ENCODE results near the gene KIF23. TPM values are rescaled to one million over a fixed set of nuclear protein-coding genes. Genes with fewer than 3 reads are reported as not detected.

Gene KIF23
- total and polyA plus RNA-seq, 2 of the 4 experiments (the other 2 are of a cell fraction): 37.7 to 56.1 TPM

DNA sequence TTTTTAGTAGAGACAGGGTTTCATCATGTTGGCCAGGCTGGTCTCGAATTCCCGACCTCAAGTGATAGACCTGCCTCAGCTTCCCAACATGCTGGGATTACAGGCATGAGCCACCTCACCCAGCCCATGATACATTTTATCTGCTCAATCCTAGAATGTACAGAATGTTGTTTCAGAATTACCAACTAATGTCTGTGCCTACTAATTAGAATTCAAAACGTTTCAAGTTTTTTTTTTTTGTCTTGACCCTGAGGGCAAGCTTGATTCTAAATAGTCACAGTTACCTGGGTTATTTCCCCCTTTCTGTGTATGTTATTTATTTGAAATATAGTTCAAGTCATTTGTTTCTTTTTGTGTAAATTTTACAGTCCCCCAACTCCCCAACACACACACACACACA lies 5.3 kb upstream of the KIF23 start:
- Histone ChIP-seq H4K5ac (ENCODE audit: low read depth, low read length) (no peak overlapping the region), H3K79me1 (ENCODE audit: low read depth in 1 of 2, low read length in 2 of 2) (peaks cover 35 to 73% of the 10 kb centered on the region in 2 experiments), H3K36me3 (ENCODE audit: control insufficient read depth, insufficient read depth, low read length) (no peaks in the 10 kb centered on the region), H3K18ac (ENCODE audit: low read depth, low read length) (no peak overlapping the region), H3K4me1 (ENCODE audit: control insufficient read depth, insufficient read depth, low read length) (peaks cover 12% of the 10 kb centered on the region), H3K9me3 (ENCODE audit: control insufficient read depth, insufficient read depth, low read length) (no peaks in the 10 kb centered on the region), H3K9ac (ENCODE audit: low read depth, low read length) (no peak overlapping the region), H4K91ac (ENCODE audit: insufficient read depth, low read depth, low read length) (no peak overlapping the region), H3K4ac (ENCODE audit: low read depth, low read length) (no peak overlapping the region), H3K27me3 (ENCODE audit: control insufficient read depth, insufficient read depth, low read length) (no peaks in the 10 kb centered on the region), H3K23ac (ENCODE audit: low read depth, low read length) (no peak overlapping the region), H3K56ac (ENCODE audit: extremely low read depth, insufficient read depth, low read length) (no peak overlapping the region), H3K4me2 (ENCODE audit: low read depth, low read length) (no peak overlapping the region), H4K8ac (ENCODE audit: low read depth in 2 of 2, low read length in 2 of 2) (no peak overlapping the region), H2AK9ac (replicated peaks; ENCODE audit: low read depth, low read length, poor library complexity) (no peak overlapping the region), H2BK15ac (ENCODE audit: low read depth, low read length) (no peak overlapping the region), H2AFZ (replicated peaks; ENCODE audit: low read length, poor library complexity) (no peak overlapping the region), H3K14ac (replicated peaks; ENCODE audit: low read depth, low read length) (no peak overlapping the region), H2AK5ac (ENCODE audit: low read depth, low read length) (no peak overlapping the region), H3K4me3 (ENCODE audit: insufficient read depth, low read depth, low read length) (no peak overlapping the region), H3K27ac (ENCODE audit: insufficient read depth, low read length) (no peak overlapping the region), H4K20me1 (ENCODE audit: insufficient read depth, low read length) (peaks cover 43% of the 10 kb centered on the region), H2BK5ac (ENCODE audit: low read depth, low read length, poor library complexity, severe bottlenecking) (no peak overlapping the region), H2BK20ac (ENCODE audit: low read depth, low read length) (no peak overlapping the region), H2BK120ac (ENCODE audit: low read depth, low read length) (no peak overlapping the region), H3K9me1 (ENCODE audit: insufficient read depth, low read length) (peaks cover 19% of the 10 kb centered on the region)
- in situ Hi-C loops (cut with MboI; ENCODE audit: low sequenced_read_pairs): no loop called here
- no CpG with 5 or more reads among the region's 3 CpGs for WGBS, 2 experiments (ENCODE audit: extremely low coverage in 2 of 2, insufficient read length in 1 of 2)
- dilution Hi-C loops (cut with HindIII; ENCODE audit: low sequenced_read_pairs, unreplicated experiment): no loop called here
- BruUV-seq (replicated peaks): no TSS peak
- ChIA-PET POLR2A (ENCODE audit: unreplicated experiment) (no interaction called here), CTCF (no interaction called here)
- intact Hi-C loops (cut with micrococcal nuclease): no loop called here
- ATAC-seq (ENCODE audit: low read depth) (no peak), DNase-seq (no peak)
- TF ChIP-seq, protein P1, sequence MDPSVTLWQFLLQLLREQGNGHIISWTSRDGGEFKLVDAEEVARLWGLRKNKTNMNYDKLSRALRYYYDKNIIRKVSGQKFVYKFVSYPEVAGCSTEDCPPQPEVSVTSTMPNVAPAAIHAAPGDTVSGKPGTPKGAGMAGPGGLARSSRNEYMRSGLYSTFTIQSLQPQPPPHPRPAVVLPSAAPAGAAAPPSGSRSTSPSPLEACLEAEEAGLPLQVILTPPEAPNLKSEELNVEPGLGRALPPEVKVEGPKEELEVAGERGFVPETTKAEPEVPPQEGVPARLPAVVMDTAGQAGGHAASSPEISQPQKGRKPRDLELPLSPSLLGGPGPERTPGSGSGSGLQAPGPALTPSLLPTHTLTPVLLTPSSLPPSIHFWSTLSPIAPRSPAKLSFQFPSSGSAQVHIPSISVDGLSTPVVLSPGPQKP (IDR thresholded peaks at IDR 0.05; ENCODE audit: borderline replicate concordance, low read depth, low read length): no peak
- TF ChIP-seq MAFK (IDR thresholded peaks at IDR 0.05; ENCODE audit: low read depth, low read length) (no peak), CEBPB (IDR thresholded peaks at IDR 0.05; ENCODE audit: low read depth, low read length) (no peak), MAZ (IDR thresholded peaks at IDR 0.05; ENCODE audit: borderline replicate concordance, low read depth, low read length) (no peak), MXI1 (IDR thresholded peaks at IDR 0.05; ENCODE audit: borderline replicate concordance, low read depth, low read length) (no peak), BHLHE40 (IDR thresholded peaks at IDR 0.05; ENCODE audit: low read depth, low read length) (no peak), POLR2A (IDR thresholded peaks at IDR 0.05; ENCODE audit: low read depth, low read length) (no peak), RFX5 (IDR thresholded peaks at IDR 0.05; ENCODE audit: low read depth, low read length) (no peak), CHD1 (IDR thresholded peaks at IDR 0.05; ENCODE audit: low read depth, low read length) (no peak), FOS (IDR thresholded peaks at IDR 0.05; ENCODE audit: low read depth, low read length) (no peak)
- TF ChIP-seq, protein P2, sequence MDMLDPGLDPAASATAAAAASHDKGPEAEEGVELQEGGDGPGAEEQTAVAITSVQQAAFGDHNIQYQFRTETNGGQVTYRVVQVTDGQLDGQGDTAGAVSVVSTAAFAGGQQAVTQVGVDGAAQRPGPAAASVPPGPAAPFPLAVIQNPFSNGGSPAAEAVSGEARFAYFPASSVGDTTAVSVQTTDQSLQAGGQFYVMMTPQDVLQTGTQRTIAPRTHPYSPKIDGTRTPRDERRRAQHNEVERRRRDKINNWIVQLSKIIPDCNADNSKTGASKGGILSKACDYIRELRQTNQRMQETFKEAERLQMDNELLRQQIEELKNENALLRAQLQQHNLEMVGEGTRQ (IDR thresholded peaks at IDR 0.05; ENCODE audit: low read depth, low read length): no peak

Measured in IMR-90 (cell line).